ENCODE measurements around the gene SH3RF1. TPM values are rescaled to one million over a fixed set of nuclear protein-coding genes. Genes with fewer than 3 reads are reported as not detected.

Gene SH3RF1
- total RNA-seq, 1 donor from 2014 or later, result 46.0 TPM

- DNase-seq (ENCODE audit: low spot score), result no peak
These were observed 162.5 kb downstream of the SH3RF1 start for GRCh38 chr4:169108303-169108702.

DNA sequence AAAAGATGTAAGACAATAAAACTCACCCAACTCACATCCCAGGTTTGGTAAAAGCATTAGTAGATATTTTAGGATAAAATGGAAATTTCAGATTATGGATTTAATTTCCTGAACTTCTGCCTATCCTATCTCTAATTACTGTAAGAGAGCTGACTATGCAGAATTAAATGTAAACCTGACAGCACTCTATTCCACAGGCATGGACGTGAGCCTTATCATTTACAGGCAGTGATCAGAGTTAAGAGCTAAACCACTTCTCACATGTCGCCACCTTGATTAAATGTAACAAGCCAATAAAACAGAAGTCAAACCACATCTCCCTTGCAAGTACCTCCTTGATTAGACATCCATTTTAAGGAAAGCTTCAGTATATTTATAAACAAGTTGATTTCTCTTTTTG, 163.2 kb downstream of the SH3RF1 start:
- no peak for DNase-seq (ENCODE audit: low spot score)

DNA sequence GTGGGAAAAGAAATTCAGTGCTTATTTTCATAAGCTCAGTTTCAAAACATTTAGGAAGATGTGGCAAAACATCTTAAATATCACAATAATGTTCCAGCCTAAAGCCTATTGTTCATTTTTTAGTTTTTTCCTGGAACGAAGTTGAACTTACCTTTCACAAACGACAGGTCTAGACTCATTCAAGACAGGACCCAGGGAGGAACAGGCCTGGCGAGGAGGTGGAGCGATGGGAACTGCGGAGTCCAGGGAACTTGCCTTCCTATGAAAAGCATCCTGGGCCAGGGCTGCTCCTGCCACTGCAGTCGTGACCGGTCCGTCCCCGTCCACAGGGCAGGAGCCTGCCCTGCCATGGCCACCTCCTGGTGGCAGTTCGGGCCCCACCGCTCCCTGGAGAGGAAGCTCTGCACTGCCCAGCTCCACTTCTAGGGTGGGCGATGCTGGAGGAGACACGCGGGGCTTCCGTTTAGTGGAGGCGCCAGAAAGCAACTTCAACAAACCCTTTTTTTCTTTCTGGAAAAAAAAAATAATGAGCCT, 164.0 kb downstream of the SH3RF1 start:
- no peak for DNase-seq (ENCODE audit: low spot score)

GRCh38 chr4:169105620-169106019, 165.1 kb downstream of the SH3RF1 start:
- DNase-seq (ENCODE audit: low spot score), result no peak

DNA sequence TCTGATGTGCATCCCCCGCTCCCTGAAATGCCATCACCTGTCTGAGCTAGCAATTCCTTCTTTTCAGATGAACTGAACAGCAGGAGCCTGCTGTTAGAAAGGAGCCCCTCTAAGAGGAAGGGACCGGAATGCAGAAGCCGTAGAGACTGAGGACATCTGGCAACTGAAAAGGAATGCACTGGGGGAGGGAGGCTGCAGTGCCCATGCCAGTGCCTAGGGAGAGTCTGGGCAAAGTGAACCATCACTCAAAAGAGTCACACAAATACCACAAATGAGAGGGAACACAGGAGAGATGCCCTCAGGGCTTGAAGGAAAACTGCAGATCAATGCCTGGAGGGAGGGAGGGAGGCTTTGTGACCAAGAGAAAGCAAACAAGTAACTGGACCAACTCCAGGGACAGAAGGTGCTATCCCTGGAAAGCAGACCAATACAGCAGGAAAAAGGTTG, 166.8 kb downstream of the SH3RF1 start:
- peak; percentile 79 for DNase-seq (ENCODE audit: low spot score)

DNA sequence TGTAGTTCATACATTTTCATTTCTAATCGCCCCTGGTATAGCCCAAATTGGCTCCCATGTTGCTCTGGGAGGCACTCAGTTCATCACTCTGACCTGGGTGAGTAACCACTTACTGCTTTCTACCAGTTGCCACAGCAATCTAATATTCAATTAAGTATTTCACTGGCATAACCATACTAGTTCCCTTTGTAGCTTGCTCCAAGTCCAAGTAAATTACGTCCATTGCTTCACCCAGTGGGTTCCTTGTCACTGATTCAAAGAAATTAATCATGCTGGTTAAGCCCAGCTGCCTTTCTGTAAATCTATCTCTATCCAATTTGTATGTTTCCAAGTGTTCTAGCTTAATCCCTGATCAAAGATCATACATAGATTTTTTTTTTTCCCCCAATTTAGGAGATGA, 168.7 kb downstream of the SH3RF1 start:
- no peak for DNase-seq (ENCODE audit: low spot score)

GRCh38 chr4:169100670-169101101, 170.1 kb downstream of the SH3RF1 start:
- no peak for DNase-seq (ENCODE audit: low spot score)

DNA sequence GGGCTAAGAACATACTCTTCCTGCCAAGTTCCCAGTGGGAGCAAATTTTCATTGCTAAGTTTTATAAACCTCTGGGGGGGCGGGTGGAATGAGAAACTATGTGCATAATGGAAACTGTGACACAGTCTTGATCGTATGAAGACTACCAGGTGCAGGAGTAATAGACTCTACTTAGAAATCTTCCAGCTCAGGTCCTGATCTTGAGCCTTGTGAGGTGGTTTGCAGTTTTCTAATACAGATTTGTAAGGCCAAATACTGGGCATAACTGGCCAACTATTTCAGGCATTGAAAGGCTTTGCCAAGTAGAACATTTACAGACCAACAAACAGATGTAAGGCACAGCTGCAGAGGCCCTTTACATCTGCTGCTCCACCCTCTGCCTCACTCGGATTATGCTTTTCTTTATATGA, 171.0 kb downstream of the SH3RF1 start:
- DNase-seq (ENCODE audit: low spot score), result no peak

GRCh38 chr4:169098969-169099690, 171.6 kb downstream of the SH3RF1 start:
- DNase-seq (ENCODE audit: low spot score), result no peak

DNA sequence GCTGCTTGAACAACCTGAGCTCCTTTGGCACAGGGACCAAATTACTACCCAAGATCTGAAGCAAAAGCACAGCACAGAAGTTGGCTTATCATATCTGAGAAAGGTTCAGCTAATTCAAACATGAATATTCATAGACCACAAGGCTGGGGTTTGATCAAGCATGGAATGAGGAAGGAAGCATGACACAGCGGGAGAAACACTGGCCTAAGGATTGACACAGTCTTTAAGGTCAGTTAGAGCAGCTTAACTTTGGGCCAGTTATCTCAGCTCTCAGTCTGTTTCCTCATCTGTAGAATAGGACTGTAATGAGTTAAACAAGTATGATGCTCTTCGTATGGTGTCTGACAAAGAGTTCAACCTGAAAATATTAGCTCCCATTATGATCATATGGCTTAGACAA, 172.2 kb downstream of the SH3RF1 start:
- DNase-seq (ENCODE audit: low spot score), result no peak

DNA sequence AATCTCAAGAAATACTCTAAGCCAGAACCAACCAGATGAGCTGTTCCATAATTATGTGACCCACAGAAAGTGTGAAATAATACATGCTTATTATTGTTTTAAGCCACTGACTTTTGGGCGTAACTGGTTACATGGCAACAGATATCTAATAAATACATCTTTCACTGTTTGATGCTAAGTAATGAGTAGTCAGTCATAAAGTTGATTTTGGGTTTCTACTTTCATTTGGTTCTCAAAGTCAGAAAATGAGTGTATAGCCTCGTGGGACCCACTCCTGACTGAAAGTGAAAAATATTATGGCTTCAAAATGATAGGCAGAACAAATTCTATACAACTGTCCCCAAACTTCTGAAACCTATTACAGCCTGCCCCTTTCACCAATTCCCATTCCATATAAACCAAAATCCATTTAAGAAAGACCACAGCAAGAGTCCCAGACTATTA, 172.7 kb downstream of the SH3RF1 start:
- no peak for DNase-seq (ENCODE audit: low spot score)

DNA sequence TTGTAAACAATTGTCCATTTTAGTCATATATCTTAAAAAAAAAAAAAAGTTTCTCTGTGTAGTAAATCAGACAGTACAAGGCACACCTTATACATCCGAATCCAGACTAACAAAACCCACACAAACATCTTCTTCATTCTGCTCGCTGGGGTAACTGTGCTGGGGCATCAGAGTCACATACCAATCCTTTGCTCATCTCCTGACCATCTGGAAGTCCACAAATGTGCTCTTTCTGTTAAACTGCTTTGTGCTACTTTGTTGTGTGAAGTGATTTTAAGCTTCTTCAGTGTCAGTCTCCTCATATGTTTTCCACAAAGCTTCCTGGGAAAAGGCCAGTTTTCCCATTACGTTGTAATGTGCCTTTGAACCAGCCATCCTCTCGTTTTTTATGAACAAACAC, 174.5 kb downstream of the SH3RF1 start:
- no peak for DNase-seq (ENCODE audit: low spot score)

DNA sequence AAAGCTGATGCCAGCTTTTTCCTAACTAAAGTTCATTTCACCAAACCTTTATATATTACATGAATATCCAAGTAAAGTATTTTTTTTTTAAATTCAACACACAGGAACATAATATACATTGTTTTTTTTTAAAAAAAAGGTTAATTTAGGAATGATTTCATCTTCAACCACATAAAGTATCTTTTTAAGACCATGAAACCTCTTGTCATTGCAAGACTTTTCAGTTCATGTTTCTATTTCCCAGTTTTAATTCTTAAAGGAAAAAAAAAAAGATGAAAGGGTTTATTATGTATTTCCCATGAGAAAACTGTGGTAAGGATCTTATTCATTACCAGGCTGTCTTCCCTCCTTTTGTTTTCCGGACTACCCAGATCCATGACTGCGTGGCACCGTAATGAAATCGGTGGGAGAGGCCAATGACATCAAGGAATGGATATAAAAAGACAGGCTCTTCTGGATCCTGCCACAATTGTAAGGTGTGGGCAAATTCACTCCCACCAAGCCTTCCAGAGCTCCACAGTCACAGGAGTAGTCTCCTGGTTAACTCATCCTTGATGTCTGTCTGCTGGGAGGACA, 176.0 kb downstream of the SH3RF1 start:
- DNase-seq (ENCODE audit: low spot score), result no peak

GRCh38 chr4:169092889-169093522, 177.8 kb downstream of the SH3RF1 start:
- DNase-seq (ENCODE audit: low spot score), result peak; percentile 41

- DNase-seq (ENCODE audit: low spot score), result no peak
These were observed 180.1 kb downstream of the SH3RF1 start for GRCh38 chr4:169090484-169091215.

DNA sequence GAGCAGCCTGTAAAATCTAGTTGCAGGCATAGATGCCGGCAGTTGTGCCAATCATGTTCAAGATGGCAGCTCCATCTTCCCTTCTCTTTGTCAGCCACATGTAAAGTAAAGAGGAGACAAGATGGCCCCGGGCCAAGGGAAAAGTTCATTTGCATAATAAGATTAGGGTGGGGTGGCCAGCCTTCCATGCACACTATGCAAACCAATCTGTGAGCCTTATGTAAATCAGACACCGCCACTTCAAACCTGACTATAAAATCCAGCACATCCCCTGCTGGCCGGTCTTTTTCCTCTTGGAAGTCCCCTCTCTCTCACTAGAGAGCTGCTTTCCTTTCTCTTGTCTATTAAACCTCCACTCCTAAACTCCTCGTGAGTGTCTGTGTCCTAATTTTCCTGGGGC, 181.8 kb downstream of the SH3RF1 start:
- no peak for DNase-seq (ENCODE audit: low spot score)

GRCh38 chr4:169084954-169085353, 185.8 kb downstream of the SH3RF1 start:
- DNase-seq (ENCODE audit: low spot score), result no peak

GRCh38 chr4:169080981-169081380, 189.8 kb downstream of the SH3RF1 start:
- DNase-seq (ENCODE audit: low spot score), result no peak

GRCh38 chr4:169079942-169080827, 190.6 kb downstream of the SH3RF1 start:
- peak; percentile 41 for DNase-seq (ENCODE audit: low spot score)

GRCh38 chr4:169074117-169074516, 196.6 kb downstream of the SH3RF1 start:
- no peak for DNase-seq (ENCODE audit: low spot score)

- no peak for DNase-seq (ENCODE audit: low spot score)
These were observed 199.0 kb downstream of the SH3RF1 start for GRCh38 chr4:169071747-169072146.

All from mucosa of gallbladder (tissue), 1 donor.